Stimulated activated CD4-positive, alpha-beta T cell treated with anti-CD3 and anti-CD28 coated beads, Interleukin-12 subunit alpha, Interleukin-12 subunit beta, amount 100 ng/mL, for 24 hours (primary cell): Measurements from ENCODE around the gene CYFIP1.

Experiments
- DNase-seq, 2 experiments: peaks; one replicate each; pipeline ENCODE4 v3.0.0-alpha.2; 2020; ENCODE audit warnings: low read depth in 2 of 2

CYFIP1 gene

DNA sequence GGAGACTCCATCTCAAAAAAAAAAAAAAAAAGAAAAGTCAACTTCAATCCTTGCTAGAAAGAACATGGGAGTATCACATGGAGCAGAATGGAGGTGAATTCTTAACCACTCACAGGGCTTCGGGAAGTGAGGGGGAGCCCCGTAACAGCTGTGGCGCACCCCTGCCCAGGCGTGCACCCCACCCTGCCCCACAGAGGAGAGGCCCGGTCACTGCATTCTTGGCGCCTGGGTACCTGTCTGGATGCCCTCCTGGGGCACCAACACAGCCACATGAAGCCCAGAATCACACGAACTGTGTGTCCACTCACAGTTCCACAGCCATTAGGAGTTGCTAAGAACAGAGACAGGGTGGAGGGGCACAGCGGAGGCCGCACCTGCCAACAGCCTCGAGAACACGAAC, 89.9 kb downstream of the CYFIP1 start:
- DNase-seq, result no peak

DNA sequence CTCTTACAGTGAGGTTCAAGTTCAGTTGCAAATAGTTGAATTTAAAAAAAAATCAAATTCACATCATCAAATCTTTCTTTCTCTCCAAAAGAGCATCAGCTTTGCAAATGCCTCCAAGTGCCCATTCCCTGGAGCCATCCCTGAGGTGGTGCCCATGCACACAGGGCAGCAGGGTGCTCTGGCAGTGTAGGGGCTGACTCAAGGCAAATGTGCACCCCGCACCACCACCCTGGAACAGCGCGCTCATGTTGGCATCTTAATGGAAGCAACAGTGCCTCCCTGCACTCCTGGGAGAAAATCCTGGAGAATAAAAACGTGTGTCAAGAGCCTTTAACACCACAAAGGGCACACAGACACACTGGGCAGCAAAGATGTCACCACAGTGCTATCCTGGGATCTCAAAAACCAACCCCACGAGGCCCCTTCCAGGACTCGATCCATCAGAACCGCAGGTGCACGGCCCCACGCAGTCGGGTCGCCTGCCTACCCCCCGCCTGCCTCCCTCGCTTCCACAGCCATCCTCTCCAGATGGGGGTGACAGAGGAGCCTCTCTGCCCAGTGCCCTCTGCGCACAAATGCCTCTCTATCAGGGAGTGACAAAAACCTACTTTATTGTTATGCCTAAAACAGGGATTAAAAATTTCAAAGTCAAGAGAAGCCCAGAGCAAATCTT, 90.9 kb downstream of the CYFIP1 start:
- no peak for DNase-seq

DNA sequence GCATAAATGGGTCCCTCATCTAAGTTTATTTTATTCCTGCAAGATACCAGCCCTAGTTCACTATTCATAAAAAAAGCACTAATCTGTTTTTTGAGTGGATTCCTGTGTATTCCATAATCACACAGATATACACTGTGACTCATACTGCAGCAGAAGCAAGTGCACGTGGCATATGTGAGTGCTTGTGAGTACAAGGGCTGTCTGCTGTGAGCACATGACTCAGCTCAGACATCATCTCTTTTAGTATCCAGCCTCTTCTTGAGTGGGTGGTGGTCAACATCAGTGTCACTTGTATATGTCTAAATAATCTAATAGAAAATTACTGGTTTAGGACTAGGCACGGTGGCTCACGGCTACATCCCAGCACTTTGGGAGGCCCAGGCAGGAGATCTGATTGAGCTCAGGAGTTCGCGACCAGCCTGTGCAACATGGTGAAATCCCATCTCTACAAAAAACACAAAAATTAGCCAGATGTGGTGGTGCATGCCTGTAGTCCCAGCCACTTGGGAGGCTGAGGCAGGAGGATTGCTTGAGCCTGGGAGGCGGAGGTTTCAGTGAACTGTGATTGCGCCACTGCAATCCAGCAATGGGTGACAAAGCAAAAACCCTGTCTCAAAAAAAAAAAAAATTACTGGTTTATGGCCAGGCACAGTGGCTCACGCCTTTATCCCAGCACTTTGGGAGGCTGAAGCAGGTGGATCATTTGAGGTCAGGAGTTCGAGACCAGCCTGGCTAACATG, 91.9 kb downstream of the CYFIP1 start:
- no peak for DNase-seq

DNA sequence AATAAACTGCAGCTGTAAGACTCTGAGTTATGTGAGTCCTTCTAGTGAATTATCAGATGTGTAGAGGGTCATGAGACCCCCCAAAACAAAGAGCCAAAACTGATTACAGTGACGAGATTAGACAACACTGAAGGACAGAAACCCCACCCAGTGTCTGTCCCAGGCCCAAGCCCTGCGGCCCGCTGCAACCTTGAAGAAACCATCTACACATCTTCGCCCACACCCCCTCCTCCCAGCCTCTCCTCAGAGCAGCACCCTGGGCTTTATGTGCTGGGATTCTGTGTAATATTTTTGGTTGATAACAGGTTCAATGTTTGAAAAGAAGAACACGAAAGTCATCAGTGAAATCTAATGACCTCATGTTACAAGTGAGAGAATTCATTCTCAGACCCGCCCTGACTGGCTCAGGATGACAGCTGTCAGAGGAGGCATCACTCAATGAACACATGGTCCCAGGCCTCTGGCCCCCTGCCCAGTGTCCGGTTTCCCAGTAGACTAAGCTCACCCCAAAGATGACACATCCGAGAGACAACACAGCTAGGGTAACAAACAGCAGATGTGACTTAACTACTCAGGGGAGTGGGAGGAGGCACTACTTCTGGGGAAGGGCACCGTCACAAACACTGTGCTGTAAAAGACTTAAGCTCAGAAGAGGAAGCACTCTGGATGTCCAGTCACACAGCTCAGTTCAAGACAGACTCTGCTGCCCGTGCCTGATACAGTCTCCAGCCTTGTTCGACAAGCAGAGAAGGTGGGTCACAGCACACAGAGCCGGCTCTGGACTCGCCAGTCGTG, 92.8 kb downstream of the CYFIP1 start:
- DNase-seq, result no peak

DNA sequence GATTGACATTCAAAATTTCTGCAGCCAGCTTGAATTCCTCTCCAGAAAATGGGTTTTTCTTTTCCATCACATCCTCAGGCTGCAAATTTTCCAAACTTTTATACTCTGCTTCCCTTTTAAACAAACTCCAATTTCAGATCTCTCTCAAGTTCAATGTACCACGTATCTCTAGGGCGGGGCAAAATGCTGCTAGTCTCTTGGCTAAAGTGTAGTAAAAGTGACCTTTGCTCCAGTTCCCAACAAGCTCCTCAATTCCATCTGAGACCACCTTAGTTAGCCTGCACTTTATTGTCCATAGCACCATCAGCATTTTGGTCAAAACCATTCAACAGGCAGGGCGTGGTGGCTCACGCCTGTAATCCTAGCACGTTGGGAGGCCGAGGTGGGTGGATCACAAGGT, 95.0 kb downstream of the CYFIP1 start:
- DNase-seq, result no peak

DNA sequence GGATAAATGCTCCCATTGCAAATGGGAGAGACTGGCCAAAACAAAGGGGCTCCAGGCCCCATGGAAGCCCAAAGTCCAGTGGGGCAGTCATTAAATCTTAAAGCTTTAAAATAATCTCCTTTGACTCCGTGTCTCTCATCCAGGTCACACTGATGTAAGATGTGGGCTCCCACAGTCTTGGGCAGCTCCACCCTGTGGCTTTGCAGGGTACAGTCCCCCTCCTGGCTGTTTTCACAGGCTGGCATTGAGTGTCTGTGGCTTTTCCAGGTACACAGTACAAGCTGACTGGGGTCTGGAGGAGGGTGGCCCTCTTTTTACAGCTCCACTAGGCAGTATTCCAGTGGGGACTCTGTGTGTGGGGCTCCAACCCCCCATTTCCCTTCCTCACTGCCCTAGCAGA, 95.8 kb downstream of the CYFIP1 start:
- DNase-seq, result no peak

DNA sequence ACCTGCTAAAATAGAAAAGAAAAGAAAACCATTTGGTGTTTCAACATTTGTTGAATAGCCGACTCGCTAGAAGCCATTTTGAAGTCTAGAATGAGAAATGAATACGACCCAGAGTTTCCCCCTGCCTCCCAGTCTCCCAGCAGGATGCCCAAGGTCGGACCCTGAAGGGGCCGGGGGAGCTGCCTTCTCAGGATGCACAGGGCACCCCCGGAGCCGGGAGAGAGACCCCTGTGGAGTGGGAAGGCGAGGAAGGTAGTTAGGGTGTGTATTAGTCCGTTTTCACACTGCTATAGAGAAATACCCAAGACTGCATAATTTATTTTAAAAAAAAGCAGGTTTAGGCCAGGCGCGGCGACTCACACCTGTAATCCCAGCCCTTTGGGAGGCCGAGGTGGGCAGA, 97.0 kb downstream of the CYFIP1 start:
- no peak for DNase-seq

DNA sequence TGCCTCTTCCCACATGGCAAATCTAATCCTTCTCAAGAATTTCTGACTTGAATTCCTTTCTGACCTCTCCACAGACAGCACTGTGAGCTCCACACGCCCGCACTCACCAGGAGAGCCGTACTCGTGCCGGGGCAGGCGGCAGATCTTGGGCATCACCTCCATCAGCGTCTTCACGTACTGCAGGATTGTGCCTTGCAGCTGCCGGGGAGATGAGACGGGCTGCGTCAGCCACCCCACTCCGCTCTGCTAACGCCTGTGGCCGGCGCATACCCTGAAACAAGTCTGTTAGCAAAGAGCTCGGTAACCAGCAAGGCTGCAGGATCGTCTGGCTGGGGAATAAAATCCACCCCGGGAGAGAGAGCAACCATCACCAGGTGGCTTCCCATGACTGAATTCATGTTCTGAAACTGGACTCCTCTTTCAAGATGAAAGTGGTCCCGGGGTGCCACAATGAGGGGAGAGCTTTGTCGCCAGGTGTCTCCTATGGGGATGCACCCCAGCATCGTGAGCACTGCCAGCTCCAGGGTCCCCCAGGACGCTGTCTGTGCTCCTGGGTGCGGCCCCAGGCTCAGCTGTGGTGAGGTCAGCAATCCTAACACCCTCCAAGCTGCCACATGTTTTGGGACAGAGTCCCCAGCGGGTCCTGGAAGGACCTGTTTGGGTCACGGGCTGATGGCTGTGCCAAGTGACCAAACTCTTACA, 98.3 kb downstream of the CYFIP1 start:
- DNase-seq, result no peak

DNA sequence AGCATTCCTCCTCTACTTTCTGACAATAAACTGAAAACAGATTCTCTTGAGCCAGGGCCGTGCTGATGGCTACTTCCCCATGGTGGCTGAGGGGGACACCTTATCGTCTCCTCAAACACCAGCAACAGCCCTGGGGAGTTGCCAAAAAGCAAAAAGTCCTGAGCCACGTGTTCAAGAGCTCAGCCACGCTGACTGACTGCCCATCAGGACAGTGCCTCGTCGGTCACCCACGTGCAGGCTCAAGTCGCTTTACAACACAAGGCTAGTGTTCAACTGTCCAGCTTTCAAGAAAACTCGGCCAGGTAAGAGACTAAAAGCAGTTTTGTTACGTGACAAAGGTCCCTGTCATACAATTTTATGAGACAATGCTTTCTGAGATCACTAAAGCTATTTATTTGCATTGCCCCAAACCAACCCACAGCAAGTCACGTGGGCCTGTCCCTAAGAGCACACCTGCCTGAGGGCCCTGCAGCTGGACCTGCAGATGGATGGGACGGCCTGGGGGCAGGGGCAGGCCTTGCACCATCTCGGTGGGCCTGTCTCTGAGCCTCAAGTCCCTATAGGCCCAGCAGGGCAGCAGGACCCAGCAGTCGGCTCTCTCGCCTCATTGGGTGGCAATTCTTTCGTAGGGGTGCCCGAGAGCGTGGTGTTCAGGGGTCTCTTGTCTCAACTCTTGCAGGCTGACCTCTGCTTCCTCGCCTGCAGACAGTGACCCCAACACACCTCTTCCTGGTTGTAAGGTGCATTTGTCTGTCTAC, 99.0 kb downstream of the CYFIP1 start:
- DNase-seq, result no peak

DNA sequence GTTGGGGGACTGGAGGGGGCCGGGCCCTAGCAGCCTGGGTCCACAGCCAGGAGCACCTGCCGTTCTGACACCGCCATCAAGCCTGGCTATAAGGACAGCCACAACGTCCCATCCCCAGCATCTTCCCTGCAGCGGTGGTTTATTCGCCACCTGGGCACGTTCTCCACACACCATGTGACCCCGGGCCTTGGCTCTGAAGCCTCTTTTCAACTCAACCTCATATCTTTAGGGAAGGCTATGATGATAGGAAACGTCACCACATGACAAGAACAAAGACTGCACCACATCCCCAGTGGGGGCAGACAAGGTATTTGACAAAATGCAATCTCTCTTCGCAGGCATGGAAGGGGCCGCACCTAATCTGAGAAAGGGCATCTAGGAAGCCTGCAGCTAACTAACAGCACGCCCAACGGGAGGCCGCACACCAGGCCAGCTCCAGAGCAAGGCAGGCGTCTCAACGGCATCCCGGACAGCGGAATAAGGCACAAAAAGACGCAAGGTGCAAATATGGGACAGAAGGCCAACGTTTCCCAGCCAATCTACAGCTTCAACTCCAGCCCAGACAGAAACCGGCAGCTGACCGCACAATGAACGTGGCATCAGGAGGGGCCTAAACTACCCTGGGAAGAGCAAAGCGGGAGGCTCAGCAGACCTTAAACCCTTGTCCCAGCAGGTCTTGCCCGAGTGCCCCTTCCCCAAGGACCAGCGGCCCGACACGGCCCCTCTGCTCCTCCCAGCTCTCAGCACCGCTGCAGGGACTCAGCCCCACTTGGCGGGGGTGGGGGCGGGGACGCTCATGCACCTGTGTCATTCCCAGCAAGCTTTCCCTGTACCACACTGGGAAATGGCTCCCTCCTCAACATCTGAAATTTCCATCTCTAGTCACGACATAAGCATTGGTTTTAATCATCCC, 99.8 kb downstream of the CYFIP1 start:
- no peak for DNase-seq

DNA sequence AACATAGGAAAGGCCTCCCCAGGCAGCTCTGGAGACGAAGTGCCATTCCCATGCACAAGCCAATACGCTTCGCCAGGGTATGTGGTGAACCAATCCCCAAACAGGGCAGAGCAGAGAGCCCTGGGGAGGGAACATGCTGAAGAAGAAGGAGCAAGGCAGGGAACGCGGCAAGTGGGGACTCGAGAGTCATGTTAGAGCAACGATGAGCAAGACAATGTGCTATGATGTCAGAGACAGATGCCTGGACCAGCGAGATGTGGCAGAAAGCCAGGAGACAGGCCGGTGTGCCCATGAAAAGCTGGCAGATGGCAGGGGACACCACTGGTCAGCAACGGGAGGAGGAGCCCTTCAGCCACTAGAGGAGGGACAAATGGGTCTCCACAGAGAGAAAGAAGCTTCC, 102.1 kb downstream of the CYFIP1 start:
- DNase-seq, result no peak

DNA sequence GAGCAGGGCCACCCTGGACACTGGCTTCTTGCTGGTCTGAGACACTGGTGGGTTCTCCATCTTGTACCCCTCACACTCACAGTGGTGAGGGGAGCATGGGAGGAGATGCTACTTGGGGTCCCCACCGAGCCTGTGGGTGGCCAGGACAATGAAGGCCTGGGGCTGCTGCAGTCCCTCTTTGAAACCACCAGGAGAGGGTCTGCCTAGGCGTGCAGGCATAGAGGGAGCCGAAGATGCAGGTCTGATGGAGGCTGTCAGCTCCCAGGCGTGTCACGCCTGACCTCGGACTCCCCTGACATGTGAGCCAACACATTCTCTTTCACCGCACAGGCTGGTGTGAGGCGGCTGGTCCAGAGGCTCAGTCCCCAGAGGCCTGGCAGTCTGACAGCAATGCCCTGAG, 102.6 kb downstream of the CYFIP1 start:
- DNase-seq, result no peak

DNA sequence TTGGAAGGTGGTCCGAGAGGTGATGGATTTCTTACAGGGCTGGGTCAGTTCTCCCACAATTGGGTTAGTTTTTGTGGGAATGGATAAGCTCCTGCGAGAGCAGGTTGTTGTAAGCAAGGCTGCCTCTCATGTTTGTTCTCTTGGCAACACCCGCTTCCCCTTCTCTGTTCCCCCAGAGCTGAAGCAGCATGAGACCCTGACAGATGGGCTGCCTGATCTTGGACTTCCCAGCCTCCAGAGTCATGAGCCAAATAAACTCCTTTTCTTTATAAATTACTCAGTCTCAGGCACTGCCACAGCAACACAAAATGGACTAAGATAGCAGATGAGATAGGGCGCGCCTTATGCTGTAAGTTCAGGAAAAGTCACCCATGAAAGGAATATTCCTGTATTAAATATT, 103.1 kb downstream of the CYFIP1 start:
- DNase-seq, result no peak

DNA sequence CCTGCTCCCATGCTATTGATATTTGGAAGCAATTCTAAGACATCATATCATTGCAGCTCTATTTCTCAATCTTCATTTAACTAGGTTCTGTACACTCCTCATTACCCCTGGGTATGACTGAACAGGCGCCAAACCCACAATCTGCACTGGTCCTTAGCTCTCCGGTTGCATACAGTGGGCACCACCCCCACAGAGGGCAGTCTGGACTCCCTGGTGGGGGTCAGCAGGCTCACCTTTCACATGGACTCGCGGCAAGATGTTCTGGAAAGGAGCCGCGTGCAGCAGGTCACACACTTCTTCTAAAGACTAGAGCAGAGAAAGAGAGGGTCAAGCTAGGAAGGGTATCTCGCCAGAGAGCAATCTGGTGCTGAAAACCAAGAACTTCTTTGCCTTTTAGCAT, 105.2 kb downstream of the CYFIP1 start:
- no peak for DNase-seq

DNA sequence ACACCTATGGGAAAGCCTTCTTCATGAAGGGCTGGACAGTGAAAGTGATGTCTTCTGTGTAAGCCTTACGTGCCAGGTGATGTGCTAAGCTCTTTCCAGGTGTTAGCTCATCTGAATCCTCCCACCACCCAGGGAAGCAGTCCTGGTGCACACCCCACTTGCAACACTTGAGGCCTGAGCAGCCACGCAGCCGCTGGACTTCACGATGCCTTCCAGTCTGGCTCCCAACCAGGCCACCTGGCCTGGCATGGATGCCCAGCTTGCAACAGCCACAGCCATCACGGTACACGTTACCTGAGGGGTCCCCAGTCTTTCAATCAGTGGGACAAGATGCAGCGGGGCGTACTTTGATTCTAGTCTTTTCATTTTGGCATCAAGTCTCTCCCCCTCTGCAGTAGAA, 105.9 kb downstream of the CYFIP1 start:
- DNase-seq, result no peak

DNA sequence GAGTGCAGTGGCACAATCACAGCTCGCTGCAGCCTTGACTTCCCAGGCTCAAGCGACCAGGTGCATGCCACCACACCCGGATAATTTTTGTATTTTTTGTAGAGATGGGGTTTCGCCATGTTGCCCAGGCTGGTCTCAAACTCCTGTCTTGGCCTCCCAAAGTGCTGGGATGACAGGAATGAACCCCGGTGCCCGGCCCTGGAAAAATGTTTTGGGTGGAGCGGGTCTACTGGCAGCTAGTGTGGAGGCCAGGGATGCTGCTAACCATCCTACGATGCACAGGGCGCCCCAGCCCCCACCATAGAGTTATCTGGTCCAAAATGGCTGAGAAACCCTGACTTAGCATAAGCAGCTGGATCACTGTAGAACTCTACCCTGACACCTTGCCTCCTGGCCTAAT, 106.3 kb downstream of the CYFIP1 start:
- DNase-seq, result no peak

DNA sequence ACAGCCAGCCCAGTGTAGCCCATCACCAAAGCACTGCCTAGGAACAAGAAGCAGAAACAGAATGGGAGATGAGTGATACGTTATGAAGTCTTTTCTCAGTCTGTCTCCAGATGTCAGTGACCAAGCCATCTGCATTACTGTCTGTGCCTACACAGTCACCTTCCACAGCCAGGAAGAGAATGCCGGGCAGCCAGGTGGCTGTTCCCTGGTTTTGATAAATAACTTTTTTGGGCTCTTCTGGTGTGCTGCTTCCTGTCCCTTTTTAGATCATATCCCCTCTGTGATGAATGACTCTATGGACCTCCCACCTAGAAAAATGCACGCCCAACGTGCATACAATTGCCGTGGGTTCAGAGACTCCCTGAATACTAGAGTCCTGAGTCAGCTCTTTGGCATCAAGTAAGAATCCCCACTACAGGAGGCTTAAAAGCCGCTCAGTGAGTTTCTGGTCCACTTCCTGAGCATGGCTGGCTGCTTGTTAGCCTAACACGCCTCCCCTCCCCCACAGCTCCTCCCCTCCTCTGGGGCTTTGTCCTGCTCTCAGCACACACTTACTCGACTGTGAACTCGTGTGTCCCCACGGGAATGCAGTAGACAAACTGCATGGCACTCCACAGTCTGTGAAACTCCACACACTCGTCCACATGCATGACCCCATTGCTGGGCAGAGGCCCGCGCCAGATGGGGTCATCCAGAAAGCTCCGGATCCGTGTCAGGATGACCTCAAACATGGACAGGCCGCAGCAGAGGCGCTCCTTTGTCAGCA, 107.0 kb downstream of the CYFIP1 start:
- no peak for DNase-seq

DNA sequence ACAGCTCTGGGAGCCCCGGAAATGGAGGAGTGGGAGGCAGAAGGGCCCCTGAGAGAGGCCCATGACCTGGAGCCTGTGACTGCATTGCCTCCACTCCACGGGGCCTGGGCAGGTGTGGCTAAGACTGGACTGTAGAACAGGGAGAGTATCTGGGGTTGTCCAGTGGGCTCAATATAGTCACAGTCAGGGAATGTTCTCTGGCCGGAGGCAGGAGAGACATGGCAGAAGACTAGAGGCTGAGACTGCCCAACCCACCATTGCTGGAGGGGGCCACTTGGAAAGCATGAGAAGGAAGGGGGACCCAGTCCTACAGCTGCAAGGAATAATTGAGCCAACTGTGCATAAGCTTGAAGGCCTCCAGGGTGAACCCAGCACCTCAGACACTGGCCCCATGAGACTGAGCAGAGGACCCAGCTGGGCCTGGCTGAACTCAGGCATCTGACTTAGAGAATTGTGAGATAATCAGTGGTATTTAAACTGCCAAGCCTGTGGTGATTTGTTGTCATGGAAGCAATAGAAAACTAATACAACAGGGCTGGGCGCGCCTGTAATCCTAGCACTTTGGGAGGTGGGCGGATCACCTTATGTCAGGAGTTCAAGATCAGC, 108.6 kb downstream of the CYFIP1 start:
- DNase-seq, result no peak

DNA sequence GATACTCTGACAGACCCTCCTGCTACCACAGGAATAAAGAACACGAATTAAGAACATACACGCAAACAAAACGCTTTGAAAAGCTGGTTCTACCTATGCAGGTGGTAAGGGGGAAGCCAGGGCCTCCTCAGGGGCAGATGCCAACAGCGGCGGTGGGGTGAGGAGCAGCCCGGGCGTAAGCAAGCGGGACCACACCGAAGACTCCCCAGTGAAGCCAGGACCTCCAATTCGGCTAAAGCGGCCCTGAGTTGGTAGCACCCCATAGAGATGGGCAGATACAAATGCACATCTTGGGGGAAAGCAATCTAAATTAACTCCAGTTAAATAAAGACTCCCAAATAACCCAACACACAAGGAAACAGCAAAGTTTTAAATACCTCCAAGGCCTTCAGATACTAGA, 109.3 kb downstream of the CYFIP1 start:
- no peak for DNase-seq
